Brain microvascular endothelial cell (primary cell): ENCODE results near the gene ADAD2.

Experiments
- DNase-seq: peaks from one replicate; pipeline ENCODE4 v3.0.0-alpha.2; 2020
- H3K27ac ChIP-seq: fragments of 250-450 bp; sonication (Bioruptor Pico); 2 replicates; pipeline ENCODE4 v1.5.1; 2020; ENCODE audit warnings: mild to moderate bottlenecking, moderate library complexity
- H3K27me3 ChIP-seq: fragments of 250-450 bp; sonication (Bioruptor Pico); replicated peaks from 2 replicates; pipeline ENCODE4 v1.5.1; 2020; ENCODE audit warnings: mild to moderate bottlenecking
- H3K36me3 ChIP-seq: fragments of 250-450 bp; sonication (Bioruptor Pico); replicated peaks from 2 replicates; pipeline ENCODE4 v1.5.1; 2020; ENCODE audit warnings: mild to moderate bottlenecking
- H3K4me3 ChIP-seq: 2 replicates; pipeline ENCODE4 v1.5.1; 2011; ENCODE audit warnings: low read depth, mild to moderate bottlenecking, control low read depth, low read length, moderate library complexity
- CTCF ChIP-seq: IDR thresholded peaks from 2 replicates; pipeline ENCODE4 v1.5.1; 2011; ENCODE audit warnings: low read depth, mild to moderate bottlenecking, moderate library complexity, low read length, control low read depth, inconsistent platforms; ENCODE audit errors: missing control alignments
- in situ Hi-C: cut with HindIII; loops from 2 replicates; pipeline ENCODE4 v1.10.0; 2017; ENCODE audit warnings: low sequenced_read_pairs, low pct_ligation_motif_present

ADAD2 gene

GRCh38 chr16:84239141-84239769 is 48.3 kb downstream of the ADAD2 start:
- TF ChIP-seq CTCF: no peak
- in situ Hi-C loops: no loop called here
- peaks cover 8% of the 10 kb centered on the region for H3K27me3 ChIP-seq

GRCh38 chr16:84239909-84240308 is 49.0 kb downstream of the ADAD2 start, which contains the start of gene KCNG4:
TSS of gene KCNG4 (minus strand) at chr16:84240012. CDS start at chr16:84237485, 2,527 bp downstream.
- no peak for TF ChIP-seq CTCF
- in situ Hi-C loops: no loop called here
- H3K36me3 ChIP-seq: no peaks in the 10 kb centered on the region
- H3K27ac ChIP-seq: no peak within 1 kb of the TSS
- DNase-seq: no peak
- H3K27me3 ChIP-seq: peaks cover 8% of the 10 kb centered on the region
- H3K4me3 ChIP-seq: no peak within 1 kb of the TSS

More at GRCh38 chr16:84239141-84239769, 48.3 kb downstream of the ADAD2 start:
- no peak overlapping the region for H3K4me3 ChIP-seq
- no peak for DNase-seq
- no peak overlapping the region for H3K27ac ChIP-seq
- H3K36me3 ChIP-seq: no peaks in the 10 kb centered on the region

GRCh38 chr16:84240455-84240854 is 49.5 kb downstream of the ADAD2 start:
- Histone ChIP-seq H3K4me3 (no peak overlapping the region), H3K27ac (no peak overlapping the region), H3K36me3 (no peaks in the 10 kb centered on the region), H3K27me3 (peaks cover 8% of the 10 kb centered on the region)
- in situ Hi-C loops: no loop called here
- no peak for DNase-seq
- TF ChIP-seq CTCF: no peak

GRCh38 chr16:84241778-84242177 is 50.8 kb downstream of the ADAD2 start:
- in situ Hi-C loops: no loop called here
- TF ChIP-seq CTCF: no peak
- H3K27me3 ChIP-seq: peaks cover 8% of the 10 kb centered on the region

GRCh38 chr16:84242839-84243238 is 51.9 kb downstream of the ADAD2 start:
- no peaks in the 10 kb centered on the region for H3K36me3 ChIP-seq
- in situ Hi-C loops: no loop called here
- peaks cover 8% of the 10 kb centered on the region for H3K27me3 ChIP-seq
- no peak for DNase-seq
- TF ChIP-seq CTCF: no peak
- H3K4me3 ChIP-seq: no peak overlapping the region
- H3K27ac ChIP-seq: no peak overlapping the region

More at GRCh38 chr16:84241778-84242177, 50.8 kb downstream of the ADAD2 start:
- no peak for DNase-seq
- Histone ChIP-seq H3K36me3 (no peaks in the 10 kb centered on the region), H3K4me3 (no peak overlapping the region), H3K27ac (no peak overlapping the region)

- no peak for TF ChIP-seq CTCF
- Histone ChIP-seq H3K36me3 (no peaks in the 10 kb centered on the region), H3K27ac (no peak overlapping the region), H3K4me3 (no peak overlapping the region), H3K27me3 (peaks cover 8% of the 10 kb centered on the region)
- no peak for DNase-seq
- in situ Hi-C loops: no loop called here
These were observed 52.8 kb downstream of the ADAD2 start for GRCh38 chr16:84243732-84244131.
